Nephron (organoid): Measurements from ENCODE around the gene ATP6V1F.

Experiments
- H3K27ac Mint-ChIP-seq, 3 experiments: 2 replicates each; pipeline ENCODE4 v1.8.0; 2020; ENCODE audit warnings: mixed read lengths in 3 of 3, mild to moderate bottlenecking in 2 of 3, moderate library complexity in 1 of 3
- H3K27me3 Mint-ChIP-seq: 2 replicates; pipeline ENCODE4 v1.8.0; 2021; ENCODE audit warnings: low read depth, mild to moderate bottlenecking, moderate library complexity, mixed read lengths
- H3K36me3 Mint-ChIP-seq: 2 replicates; pipeline ENCODE4 v1.8.0; 2020; ENCODE audit warnings: low read depth, mixed read lengths
- H3K4me1 Mint-ChIP-seq: 2 replicates; pipeline ENCODE4 v1.8.0; 2020; ENCODE audit warnings: mixed read lengths
- H3K4me3 Mint-ChIP-seq, 3 experiments: 2 replicates each; pipeline ENCODE4 v1.8.0; 2020; ENCODE audit warnings: mild to moderate bottlenecking in 3 of 3, mixed read lengths in 3 of 3, moderate library complexity in 2 of 3
- H3K9me3 Mint-ChIP-seq: 2 replicates; pipeline ENCODE4 v1.8.0; 2020; ENCODE audit warnings: mixed read lengths
- CTCF ChIP-seq, 3 experiments: fragments of 200-600 bp; sonication (generic); IDR thresholded peaks; one replicate each; pipeline ENCODE4 v1.5.0; 2021; ENCODE audit warnings: antibody characterized with exemption in 3 of 3; ENCODE audit not compliant: unreplicated experiment in 3 of 3

Gene ATP6V1F

GRCh38 chr7:128872394-128872824 lies 9.8 kb downstream of the ATP6V1F start:
- Mint-ChIP-seq H3K9me3 (no peaks in the 10 kb centered on the region), H3K27ac (no peak overlapping the region)

GRCh38 chr7:128873234-128873633 lies 10.6 kb downstream of the ATP6V1F start:
- no peaks in the 10 kb centered on the region for H3K9me3 Mint-ChIP-seq
- peak overlapping the region in 1 of 3 experiments; percentile 41 for H3K4me3 Mint-ChIP-seq
- H3K27me3 Mint-ChIP-seq = peaks cover 21% of the 10 kb centered on the region
- no peaks in the 10 kb centered on the region for H3K36me3 Mint-ChIP-seq
- peaks cover 19% of the 10 kb centered on the region for H3K4me1 Mint-ChIP-seq
- H3K27ac Mint-ChIP-seq = no peak overlapping the region
- no peak for TF ChIP-seq CTCF (IDR thresholded peaks at IDR 0.05; ENCODE audit: unreplicated experiment in 3 of 3)

More at GRCh38 chr7:128872394-128872824, 9.8 kb downstream of the ATP6V1F start:
- Mint-ChIP-seq H3K4me3 (no peak overlapping the region), H3K4me1 (peaks cover 26% of the 10 kb centered on the region), H3K36me3 (no peaks in the 10 kb centered on the region), H3K27me3 (peaks cover 29% of the 10 kb centered on the region)
- no peak for TF ChIP-seq CTCF (IDR thresholded peaks at IDR 0.05; ENCODE audit: unreplicated experiment in 3 of 3)

GRCh38 chr7:128874140-128875031 lies 11.7 kb downstream of the ATP6V1F start:
- Mint-ChIP-seq H3K27me3 (peaks cover 18% of the 10 kb centered on the region), H3K4me1 (peaks cover 12% of the 10 kb centered on the region)

GRCh38 chr7:128875523-128875948 lies 12.9 kb downstream of the ATP6V1F start:
- Mint-ChIP-seq H3K4me3 (no peak overlapping the region), H3K27ac (no peak overlapping the region), H3K9me3 (no peaks in the 10 kb centered on the region), H3K36me3 (no peaks in the 10 kb centered on the region), H3K27me3 (peaks cover 12% of the 10 kb centered on the region), H3K4me1 (peaks cover 6% of the 10 kb centered on the region)
- no peak for TF ChIP-seq CTCF (IDR thresholded peaks at IDR 0.05; ENCODE audit: unreplicated experiment in 3 of 3)

More at GRCh38 chr7:128874140-128875031, 11.7 kb downstream of the ATP6V1F start:
- TF ChIP-seq CTCF (IDR thresholded peaks at IDR 0.05; ENCODE audit: unreplicated experiment in 3 of 3) = no peak
- no peaks in the 10 kb centered on the region for H3K9me3 Mint-ChIP-seq
- H3K4me3 Mint-ChIP-seq = no peak overlapping the region
- H3K27ac Mint-ChIP-seq = no peak overlapping the region
- H3K36me3 Mint-ChIP-seq = no peaks in the 10 kb centered on the region

- Mint-ChIP-seq H3K9me3 (no peaks in the 10 kb centered on the region), H3K4me1 (peaks cover 6% of the 10 kb centered on the region), H3K27ac (no peak overlapping the region), H3K4me3 (no peak overlapping the region), H3K27me3 (peaks cover 7% of the 10 kb centered on the region), H3K36me3 (no peaks in the 10 kb centered on the region)
- TF ChIP-seq CTCF (IDR thresholded peaks at IDR 0.05; ENCODE audit: unreplicated experiment in 3 of 3) = no peak
Measured at GRCh38 chr7:128876127-128876526, 13.5 kb downstream of the ATP6V1F start.
